GM18507 (cell line): ENCODE data around the gene ESR1.

Experiments
- DNase-seq: peaks from one replicate; pipeline ENCODE4 v3.0.0; 2011; ENCODE audit warnings: low read depth; ENCODE audit not compliant: insufficient read length; ENCODE audit errors: extremely low spot score
- FAIRE-seq: peaks from 2 replicates; lab custom pipeline; 2011; peaks lifted over from hg19 to GRCh38; lab: Jason Lieb, UNC

Gene ESR1

DNA sequence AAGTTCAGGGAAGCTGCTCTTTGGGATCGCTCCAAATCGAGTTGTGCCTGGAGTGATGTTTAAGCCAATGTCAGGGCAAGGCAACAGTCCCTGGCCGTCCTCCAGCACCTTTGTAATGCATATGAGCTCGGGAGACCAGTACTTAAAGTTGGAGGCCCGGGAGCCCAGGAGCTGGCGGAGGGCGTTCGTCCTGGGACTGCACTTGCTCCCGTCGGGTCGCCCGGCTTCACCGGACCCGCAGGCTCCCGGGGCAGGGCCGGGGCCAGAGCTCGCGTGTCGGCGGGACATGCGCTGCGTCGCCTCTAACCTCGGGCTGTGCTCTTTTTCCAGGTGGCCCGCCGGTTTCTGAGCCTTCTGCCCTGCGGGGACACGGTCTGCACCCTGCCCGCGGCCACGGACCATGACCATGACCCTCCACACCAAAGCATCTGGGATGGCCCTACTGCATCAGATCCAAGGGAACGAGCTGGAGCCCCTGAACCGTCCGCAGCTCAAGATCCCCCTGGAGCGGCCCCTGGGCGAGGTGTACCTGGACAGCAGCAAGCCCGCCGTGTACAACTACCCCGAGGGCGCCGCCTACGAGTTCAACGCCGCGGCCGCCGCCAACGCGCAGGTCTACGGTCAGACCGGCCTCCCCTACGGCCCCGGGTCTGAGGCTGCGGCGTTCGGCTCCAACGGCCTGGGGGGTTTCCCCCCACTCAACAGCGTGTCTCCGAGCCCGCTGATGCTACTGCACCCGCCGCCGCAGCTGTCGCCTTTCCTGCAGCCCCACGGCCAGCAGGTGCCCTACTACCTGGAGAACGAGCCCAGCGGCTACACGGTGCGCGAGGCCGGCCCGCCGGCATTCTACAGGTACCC, at the start of gene ESR1:
Gene ESR1 (plus strand): TSS at position 170 of the 858 bp plus-strand sequence. CDS start 231 bp downstream, at position 401.
- no peak for DNase-seq
- FAIRE-seq: no peak

DNA sequence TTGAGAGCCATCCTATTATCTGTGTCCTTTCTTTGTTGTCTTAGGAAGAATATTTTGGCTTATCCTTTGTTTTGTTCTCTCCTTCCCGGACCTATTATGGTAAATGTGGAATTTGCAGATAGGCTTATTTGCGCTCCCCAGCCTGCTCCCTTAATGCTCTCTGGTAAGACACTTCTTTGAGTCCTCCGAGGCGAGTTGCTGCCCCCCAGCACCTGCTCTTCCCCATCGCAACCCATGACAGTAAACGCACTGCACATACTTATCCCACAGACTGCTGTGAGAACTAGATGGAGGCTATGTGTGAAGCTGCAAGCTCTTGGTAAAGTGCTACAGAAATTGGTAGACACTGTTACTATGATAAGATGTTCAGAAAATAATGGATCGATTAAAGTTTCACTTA, 47.0 kb upstream of the ESR1 start:
- FAIRE-seq (no peak), DNase-seq (no peak)

DNA sequence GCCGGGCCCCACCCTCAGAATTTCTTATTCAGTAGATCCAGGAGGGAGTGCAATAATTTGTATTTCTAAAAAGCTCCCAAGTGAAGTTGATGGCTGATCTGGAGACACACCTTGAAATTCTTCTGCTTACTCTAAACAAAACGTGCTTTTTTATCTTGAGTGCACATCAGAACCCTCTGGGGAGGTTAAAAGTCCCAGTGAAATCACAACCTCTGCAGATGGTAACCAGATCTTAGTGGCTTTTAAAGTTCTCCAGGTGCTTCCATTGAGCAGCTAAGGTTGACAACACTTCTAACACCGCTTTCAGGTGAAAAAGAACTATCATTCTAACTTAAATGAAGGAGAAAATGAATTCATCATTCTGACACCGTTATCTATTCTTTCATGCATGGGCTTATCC, 45.6 kb upstream of the ESR1 start:
- no peak for FAIRE-seq
- DNase-seq: no peak

DNA sequence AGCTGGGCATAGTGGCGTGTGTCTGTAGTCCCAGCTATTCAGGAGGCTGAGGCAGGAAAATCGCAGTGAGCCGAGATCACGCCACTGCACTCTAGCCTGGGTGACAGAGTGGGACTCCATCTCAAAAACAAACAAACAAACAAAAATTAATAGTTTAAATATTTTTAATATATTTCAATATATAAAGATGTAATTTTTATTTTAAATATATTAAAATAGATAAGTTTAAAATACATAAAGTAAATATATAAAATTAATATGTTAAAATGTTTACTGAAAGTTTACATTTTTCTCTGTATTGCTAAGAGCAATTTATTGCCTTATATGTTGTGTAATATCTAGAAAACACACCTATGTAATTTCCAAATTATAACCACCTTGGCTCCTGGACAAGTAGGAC, 44.7 kb upstream of the ESR1 start:
- DNase-seq: no peak
- no peak for FAIRE-seq

DNA sequence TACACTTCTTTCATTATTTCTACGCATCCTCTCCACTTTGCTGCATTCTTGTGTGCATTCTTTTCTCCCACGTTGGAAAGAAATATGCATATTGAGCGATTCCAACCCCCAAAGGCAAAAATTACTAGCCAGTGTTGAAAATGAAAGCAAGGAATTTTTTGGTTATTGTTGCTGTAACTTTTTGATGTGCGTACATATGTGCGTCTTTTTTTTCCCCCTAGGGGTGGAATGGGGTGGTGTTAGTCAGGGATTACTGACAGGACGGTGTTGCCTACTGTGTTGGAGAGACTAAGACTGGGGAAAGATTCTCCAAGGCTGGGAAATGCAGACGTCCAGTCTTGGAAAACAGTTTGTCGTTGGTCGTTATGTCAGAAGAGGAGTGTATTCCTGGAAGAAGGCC, 44.2 kb upstream of the ESR1 start:
- DNase-seq: no peak
- FAIRE-seq: no peak

DNA sequence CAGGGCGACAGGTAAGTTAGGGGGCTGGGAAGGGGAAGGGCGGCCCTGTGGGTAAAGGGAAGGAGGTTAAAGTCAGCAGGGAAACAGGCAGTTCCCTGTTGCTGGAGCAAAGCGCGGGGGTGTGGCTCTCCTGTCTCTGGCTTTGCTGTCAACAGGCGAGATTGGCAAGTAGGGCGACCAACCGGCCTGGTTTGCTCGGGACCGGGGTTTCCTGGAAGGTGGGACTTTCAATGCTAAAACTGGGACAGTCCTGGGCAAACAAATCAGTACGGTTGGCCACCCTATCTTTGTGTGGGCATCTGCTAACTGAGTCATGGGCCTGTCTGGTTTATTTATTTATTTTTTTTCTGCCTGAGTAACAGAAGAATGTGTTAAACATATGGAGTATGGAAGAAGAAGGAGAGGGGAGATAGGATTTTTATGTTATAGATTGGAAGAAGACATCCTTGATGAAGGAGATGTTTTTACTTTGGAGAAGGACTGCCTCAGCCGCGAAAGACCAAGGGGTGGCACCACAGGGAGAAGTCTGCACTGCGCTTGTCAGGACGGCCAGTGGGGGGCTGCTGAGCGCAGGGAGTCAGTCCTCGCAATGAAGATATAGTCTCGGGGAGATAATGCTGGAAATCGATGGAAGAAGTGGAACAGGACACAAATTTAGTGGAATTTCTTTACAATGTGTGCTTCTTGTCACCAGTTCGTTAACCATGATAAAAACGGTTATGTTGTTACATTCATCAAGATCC, 43.4 kb upstream of the ESR1 start:
- DNase-seq (peak; percentile 25), FAIRE-seq (peak; percentile 63)

DNA sequence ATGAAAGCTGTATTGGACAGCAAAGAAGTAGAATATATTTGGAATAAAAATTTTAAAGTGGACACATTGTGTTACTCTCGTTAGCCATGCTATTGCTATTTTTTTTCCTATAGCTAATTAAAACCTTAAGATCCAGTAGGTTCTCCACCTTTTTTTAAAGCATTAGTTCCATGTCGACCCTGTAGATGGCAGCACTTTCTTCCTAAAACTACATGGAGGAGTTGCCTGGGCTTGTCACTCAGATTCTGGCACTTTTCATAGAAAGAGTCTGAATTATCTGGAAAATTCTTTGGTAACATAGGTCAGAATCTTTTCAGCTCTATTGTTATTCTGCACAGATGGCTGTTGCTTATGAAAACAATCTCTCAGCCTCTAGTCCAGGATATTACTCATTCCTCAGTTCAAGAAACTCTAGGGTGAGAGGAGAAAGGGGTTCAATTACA, 42.0 kb upstream of the ESR1 start:
- DNase-seq (peak; percentile 30), FAIRE-seq (peak; percentile 63)

DNA sequence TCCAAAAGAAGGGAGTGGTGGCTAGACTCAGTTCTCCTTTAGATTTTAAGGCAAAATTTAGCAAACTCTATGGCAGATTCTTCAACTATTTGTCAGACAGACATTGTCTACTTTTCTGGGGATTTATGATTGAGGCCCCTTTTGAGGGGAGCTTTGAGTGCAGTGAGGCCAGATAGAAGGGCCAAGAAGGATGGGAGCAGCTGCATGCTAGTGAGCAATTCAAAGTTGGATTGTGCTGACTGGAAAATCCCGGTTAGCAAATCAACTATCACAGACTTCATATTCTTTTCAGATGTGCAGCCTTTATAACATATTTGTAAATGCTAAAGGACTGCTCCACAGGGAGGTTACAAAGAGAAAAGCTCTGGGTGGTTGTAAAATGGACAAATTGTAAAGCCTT, 35.0 kb upstream of the ESR1 start:
- no peak for FAIRE-seq
- DNase-seq: no peak

DNA sequence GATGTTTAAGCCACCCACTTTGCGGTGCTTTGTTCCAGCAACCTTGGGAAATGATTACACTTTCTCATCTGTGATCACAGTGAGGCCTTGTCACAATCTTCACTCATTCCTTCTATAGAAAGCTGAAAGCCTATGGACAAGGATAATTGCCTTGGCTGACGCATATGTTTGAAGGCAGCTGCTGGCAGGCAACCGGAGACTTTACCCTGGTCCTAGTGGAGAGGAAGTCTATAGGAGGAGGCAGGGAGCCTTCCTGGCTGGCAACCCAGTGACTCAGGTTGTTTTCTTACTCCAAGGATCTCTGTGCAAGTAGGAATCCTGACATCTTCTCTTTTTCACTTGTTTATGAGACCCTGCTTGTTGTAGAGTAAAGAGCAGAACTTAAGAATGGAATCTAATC, 34.1 kb upstream of the ESR1 start:
- no peak for DNase-seq

DNA sequence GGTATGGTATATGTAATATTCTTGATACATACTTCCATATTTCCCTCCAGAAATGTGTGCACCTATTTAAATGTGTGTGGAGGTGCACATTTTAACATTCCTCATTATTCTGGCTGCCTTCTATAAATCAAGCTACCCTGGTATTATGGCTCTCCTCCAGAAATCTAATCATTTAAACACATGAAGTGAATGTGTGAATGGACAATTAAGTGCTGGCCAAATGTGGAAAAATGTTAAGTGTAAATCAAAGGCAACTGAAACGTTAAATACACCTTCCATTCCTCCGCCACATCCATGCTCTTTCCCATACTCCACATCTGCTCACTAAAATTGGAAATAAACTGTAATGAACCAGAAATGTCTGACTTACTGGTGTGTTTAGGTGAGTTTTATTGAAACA, 24.9 kb upstream of the ESR1 start:
- FAIRE-seq: no peak
- DNase-seq: no peak

More for the DNA sequence above, 34.1 kb upstream of the ESR1 start:
- no peak for FAIRE-seq

DNA sequence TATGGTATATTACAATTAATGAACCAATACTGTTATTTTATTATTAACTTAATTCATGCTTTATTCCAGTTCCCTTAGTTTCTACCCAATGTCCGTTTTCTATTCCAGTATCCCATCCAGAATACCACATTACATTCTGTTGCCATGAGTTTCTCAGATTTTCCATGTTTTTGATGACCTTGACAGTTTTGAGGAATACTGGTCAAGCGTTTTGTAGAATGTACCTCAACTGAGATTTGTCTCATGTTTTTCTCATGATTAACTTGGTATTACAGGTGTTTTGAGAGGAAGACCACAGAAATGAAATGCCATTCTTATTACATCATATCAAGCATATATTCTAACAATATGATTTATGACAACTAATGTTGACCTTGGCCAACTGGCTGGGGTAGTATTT, 23.8 kb upstream of the ESR1 start:
- DNase-seq: no peak
- FAIRE-seq: no peak

DNA sequence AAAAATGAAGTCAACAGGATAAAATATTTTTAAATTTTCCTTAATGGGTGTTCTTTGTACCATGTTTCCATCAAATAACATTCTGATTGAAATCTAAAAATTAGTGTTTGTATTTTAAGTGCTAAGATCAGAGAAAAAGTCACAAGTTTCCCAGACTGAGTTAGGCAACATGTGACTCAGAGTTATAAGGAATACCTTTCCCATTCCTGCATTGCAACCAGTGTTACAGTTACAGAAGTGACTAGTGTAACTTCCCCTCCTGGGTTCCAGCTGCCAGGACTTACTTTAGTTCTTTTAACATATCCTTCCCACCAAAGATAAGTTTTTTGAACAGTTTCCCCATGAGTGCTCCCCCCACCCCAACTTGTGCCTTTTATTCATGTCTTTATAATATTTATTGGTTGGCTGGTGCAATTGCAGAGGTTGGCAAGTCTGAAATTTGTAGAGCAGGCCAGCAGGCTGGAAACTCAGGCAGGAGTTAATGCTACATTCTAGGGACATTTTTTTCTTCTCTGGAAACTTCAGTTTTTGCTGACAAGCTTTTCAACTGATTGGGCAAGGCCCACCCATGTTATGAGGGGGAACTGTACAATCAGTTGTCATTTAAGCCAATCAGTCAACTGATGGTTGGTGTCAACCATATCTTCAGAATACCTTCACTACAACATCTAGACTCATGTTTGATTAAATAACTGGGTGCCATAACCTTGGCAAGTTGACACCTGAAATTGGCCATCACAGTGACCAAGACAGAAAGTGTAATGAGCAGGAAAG, 22.9 kb upstream of the ESR1 start:
- FAIRE-seq (no peak), DNase-seq (no peak)

DNA sequence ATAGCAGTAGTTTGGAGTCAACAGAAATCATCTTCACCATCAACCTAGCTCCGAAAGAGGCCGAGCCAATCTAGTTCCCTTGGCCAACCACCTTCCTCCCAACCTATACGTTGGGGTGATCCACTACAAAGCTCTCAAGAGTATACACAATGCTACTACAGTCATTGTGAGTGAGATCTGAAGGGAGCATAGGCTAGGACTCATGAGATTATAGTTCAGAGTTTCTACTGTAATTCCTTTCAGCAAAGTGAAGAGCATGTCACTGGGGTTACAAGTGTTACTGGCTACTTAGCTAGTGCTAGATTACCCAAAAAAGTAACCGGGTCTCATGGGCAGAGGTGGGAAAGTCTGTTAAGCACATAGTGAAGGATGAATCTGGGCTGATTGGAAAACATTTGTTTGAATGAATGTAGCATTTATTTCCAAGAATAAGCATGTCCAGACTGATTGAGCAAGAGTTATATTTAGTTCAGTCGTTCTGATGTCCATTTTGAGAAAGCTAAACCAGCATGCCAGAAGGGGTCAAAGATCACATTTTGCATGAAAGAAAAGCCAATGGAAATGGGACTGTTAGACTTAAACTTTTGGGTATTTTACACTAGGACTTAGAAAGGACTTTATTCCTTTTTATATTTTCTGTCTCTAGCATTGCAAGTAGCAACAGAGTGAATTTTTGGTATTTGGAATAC, 10.5 kb upstream of the ESR1 start:
- FAIRE-seq: no peak
- DNase-seq: no peak

DNA sequence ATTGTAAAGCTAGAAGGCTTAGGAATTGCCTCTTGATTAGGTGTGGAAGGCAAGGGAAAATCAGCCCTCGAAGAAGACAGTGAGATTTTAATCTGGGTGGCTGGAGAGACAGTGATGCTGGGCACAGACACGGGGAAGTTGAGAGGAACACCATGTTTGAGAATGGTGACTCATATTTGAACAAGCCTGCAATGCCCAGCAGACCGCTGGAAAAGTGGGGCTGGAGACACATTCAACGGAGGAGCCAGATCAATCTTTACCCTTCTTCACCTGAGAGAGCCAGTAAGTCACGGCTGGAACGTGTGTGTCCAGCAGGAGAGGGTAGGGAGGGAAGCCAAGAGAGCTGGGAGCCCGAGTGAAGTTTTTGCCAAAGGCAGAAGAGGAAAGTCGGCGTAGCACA, 3.7 kb upstream of the ESR1 start:
- FAIRE-seq (no peak), DNase-seq (no peak)

DNA sequence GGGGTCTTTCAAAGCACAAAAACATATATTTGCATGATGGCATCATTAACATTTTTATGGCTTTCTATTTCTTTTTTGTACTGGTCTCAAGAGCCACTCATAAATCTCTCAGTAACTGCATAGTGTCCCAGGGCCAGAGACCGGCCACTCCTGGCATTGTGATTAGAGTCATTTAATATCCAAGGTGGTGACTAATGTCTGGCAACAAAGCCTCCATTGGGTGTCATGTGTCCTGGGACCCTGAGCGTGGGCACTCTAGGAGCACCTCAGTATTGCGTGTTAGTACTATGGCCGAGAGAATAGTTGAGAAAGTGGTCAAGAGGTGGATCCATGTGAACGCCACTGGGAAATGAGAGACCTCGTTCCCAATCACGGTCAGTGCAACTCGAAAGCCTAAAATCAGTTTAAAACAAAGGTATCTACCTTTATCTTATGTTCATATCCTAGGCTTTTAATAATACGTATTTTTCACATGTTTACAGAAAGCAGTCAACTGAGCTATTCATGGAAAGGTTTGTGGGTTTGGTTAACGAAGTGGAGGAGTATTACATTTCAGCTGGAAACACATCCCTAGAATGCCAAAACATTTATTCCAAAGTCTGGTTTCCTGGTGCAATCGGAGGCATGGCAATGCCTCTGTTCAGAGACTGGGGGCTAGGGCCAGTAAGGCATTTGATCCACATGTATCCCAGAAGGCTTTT, 2.7 kb upstream of the ESR1 start:
- DNase-seq (no peak), FAIRE-seq (no peak)

DNA sequence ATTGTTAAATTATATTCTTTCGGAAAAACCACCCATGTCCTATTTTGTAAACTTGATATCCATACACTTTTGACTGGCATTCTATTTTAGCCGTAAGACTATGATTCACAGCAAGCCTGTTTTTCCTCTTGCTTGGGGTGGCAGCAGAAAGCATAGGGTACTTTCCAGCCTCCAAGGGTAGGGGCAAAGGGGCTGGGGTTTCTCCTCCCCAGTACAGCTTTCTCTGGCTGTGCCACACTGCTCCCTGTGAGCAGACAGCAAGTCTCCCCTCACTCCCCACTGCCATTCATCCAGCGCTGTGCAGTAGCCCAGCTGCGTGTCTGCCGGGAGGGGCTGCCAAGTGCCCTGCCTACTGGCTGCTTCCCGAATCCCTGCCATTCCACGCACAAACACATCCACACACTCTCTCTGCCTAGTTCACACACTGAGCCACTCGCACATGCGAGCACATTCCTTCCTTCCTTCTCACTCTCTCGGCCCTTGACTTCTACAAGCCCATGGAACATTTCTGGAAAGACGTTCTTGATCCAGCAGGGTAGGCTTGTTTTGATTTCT, 2.1 kb upstream of the ESR1 start:
- no peak for FAIRE-seq
- no peak for DNase-seq

DNA sequence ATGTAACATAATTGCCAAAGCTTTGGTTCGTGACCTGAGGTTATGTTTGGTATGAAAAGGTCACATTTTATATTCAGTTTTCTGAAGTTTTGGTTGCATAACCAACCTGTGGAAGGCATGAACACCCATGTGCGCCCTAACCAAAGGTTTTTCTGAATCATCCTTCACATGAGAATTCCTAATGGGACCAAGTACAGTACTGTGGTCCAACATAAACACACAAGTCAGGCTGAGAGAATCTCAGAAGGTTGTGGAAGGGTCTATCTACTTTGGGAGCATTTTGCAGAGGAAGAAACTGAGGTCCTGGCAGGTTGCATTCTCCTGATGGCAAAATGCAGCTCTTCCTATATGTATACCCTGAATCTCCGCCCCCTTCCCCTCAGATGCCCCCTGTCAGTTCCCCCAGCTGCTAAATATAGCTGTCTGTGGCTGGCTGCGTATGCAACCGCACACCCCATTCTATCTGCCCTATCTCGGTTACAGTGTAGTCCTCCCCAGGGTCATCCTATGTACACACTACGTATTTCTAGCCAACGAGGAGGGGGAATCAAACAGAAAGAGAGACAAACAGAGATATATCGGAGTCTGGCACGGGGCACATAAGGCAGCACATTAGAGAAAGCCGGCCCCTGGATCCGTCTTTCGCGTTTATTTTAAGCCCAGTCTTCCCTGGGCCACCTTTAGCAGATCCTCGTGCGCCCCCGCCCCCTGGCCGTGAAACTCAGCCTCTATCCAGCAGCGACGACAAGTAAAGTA, 547 bp upstream of the ESR1 start:
- no peak for FAIRE-seq

More for the DNA sequence above, 547 bp upstream of the ESR1 start:
- DNase-seq: no peak
